ENCODE data around the gene CTNNA1. TPM values are rescaled to one million over a fixed set of nuclear protein-coding genes. Genes with fewer than 3 reads are reported as not detected.

Gene CTNNA1
- total RNA-seq, 3 donors from 2014 or later: 347 to 457 (median 380) TPM

Other genes starting within 250 kb of the CTNNA1 start
- 100 to 1,000 TPM in 1 of 3 donors, 10 to 100 TPM in 2; 66.5 to 114 (median 85.7) TPM for gene ETF1, start 210.2 kb upstream of the CTNNA1 start, total RNA-seq
- gene HSPA9, start 178.0 kb upstream of the CTNNA1 start, total RNA-seq: 100 to 1,000 TPM; 170 to 182 (median 173) TPM
- gene LRRTM2, start 121.9 kb downstream of the CTNNA1 start, total RNA-seq: under 1 TPM; 0.06 to 0.60 (median 0.24) TPM

All from mucosa of descending colon (tissue), 3 donors.